ENCODE results near the gene LRRC38. TPM values are rescaled to one million over a fixed set of nuclear protein-coding genes. Genes with fewer than 3 reads are reported as not detected.

LRRC38 gene
- total and polyA plus RNA-seq, 9 donors, result 0.10 to 0.44 (median 0.27) TPM; not detected in 6

GRCh38 chr1:13539683-13540082 is 25.9 kb upstream of the LRRC38 start:
- WGBS, 3 donors, result 93 to 98% (median 94%) methylated on average over 2 of the region's 2 CpGs
- H3K36me3 ChIP-seq, result no peaks in the 10 kb centered on the region
- intact Hi-C loops (cut with DNase I), result no loop called here
- no peak for DNase-seq
- H3K27me3 ChIP-seq, result no peaks in the 10 kb centered on the region
- H3K27ac ChIP-seq, result no peak overlapping the region
- peaks cover 4% of the 10 kb centered on the region for H3K4me1 ChIP-seq (ENCODE audit: insufficient read depth)
- H3K9me3 ChIP-seq, result no peaks in the 10 kb centered on the region
- no peak for TF ChIP-seq EP300 (IDR thresholded peaks at IDR 0.05)
- TF ChIP-seq CTCF (IDR thresholded peaks at IDR 0.05), result no peak
- no peak for TF ChIP-seq POLR2A (IDR thresholded peaks at IDR 0.05)
- H3K4me3 ChIP-seq, result no peak overlapping the region

- intact Hi-C loops (cut with DNase I), result no loop called here
- Histone ChIP-seq H3K27ac (no peak overlapping the region), H3K9me3 (no peaks in the 10 kb centered on the region), H3K36me3 (no peaks in the 10 kb centered on the region), H3K27me3 (no peaks in the 10 kb centered on the region), H3K4me3 (no peak overlapping the region), H3K4me1 (ENCODE audit: insufficient read depth) (peaks cover 4% of the 10 kb centered on the region)
- 98 to 100% (median 98%) methylated on average over 2 of the region's 2 CpGs for WGBS, 3 donors
- TF ChIP-seq POLR2A (IDR thresholded peaks at IDR 0.05) (no peak), CTCF (IDR thresholded peaks at IDR 0.05) (no peak), EP300 (IDR thresholded peaks at IDR 0.05) (no peak)
- no peak for DNase-seq
These were observed 25.0 kb upstream of the LRRC38 start for GRCh38 chr1:13538832-13539231.

- H3K36me3 ChIP-seq, result no peaks in the 10 kb centered on the region
- H3K27ac ChIP-seq, result no peak overlapping the region
- H3K4me3 ChIP-seq, result no peak overlapping the region
- TF ChIP-seq CTCF (IDR thresholded peaks at IDR 0.05), result no peak
- TF ChIP-seq EP300 (IDR thresholded peaks at IDR 0.05), result no peak
- no peak for TF ChIP-seq POLR2A (IDR thresholded peaks at IDR 0.05)
- H3K4me1 ChIP-seq (ENCODE audit: insufficient read depth), result no peaks in the 10 kb centered on the region
- intact Hi-C loops (cut with DNase I), result no loop called here
- H3K27me3 ChIP-seq, result no peaks in the 10 kb centered on the region
- DNase-seq, result no peak
- H3K9me3 ChIP-seq, result no peaks in the 10 kb centered on the region
- WGBS, 3 donors, result 59 to 68% (median 62%) methylated on average over 4 of the region's 4 CpGs
These were observed 22.8 kb upstream of the LRRC38 start for GRCh38 chr1:13536571-13536970.

GRCh38 chr1:13535227-13535626 is 21.4 kb upstream of the LRRC38 start:
- Histone ChIP-seq H3K27ac (no peak overlapping the region), H3K4me1 (ENCODE audit: insufficient read depth) (no peaks in the 10 kb centered on the region), H3K27me3 (no peaks in the 10 kb centered on the region), H3K9me3 (no peaks in the 10 kb centered on the region), H3K36me3 (no peaks in the 10 kb centered on the region), H3K4me3 (no peak overlapping the region)
- no peak for DNase-seq
- 86 to 92% (median 90%) methylated on average over 6 of the region's 6 CpGs for WGBS, 3 donors
- intact Hi-C loops (cut with DNase I), result no loop called here
- TF ChIP-seq EP300 (IDR thresholded peaks at IDR 0.05), result no peak

- 79 to 86% (median 82%) methylated on average over 6 of the region's 6 CpGs for WGBS, 3 donors
- no peak overlapping the region for H3K27ac ChIP-seq
- H3K27me3 ChIP-seq, result no peaks in the 10 kb centered on the region
- H3K4me3 ChIP-seq, result no peak overlapping the region
- intact Hi-C loops (cut with DNase I), result no loop called here
- DNase-seq, result no peak
- H3K36me3 ChIP-seq, result no peaks in the 10 kb centered on the region
- H3K4me1 ChIP-seq (ENCODE audit: insufficient read depth), result no peaks in the 10 kb centered on the region
- TF ChIP-seq POLR2A (IDR thresholded peaks at IDR 0.05), result no peak
- TF ChIP-seq CTCF (IDR thresholded peaks at IDR 0.05), result no peak
- TF ChIP-seq EP300 (IDR thresholded peaks at IDR 0.05), result no peak
- no peaks in the 10 kb centered on the region for H3K9me3 ChIP-seq
These were observed 14.5 kb upstream of the LRRC38 start for GRCh38 chr1:13528320-13528719.

All from ovary (tissue), 9 donors.